GM23338 (cell line): Measurements from ENCODE around the gene STT3B. TPM values are rescaled to one million over a fixed set of nuclear protein-coding genes. Genes with fewer than 3 reads are reported as not detected.

ENCODE experiments used
- ATAC-seq: fragments of 200-7000 bp; cut with Tn5 transposase; 3 replicates; pipeline ENCODE4 v1.9.1; 2020
- DNase-seq: peaks from one replicate; pipeline ENCODE4 v3.0.0-alpha.2; 2015; ENCODE audit warnings: low spot score
- H2AFZ ChIP-seq: fragments of 200-600 bp; sonication (generic); 2 replicates; pipeline ENCODE4 v1.8.0; 2016; ENCODE audit warnings: antibody characterized with exemption, mild to moderate bottlenecking, moderate library complexity
- H3F3A ChIP-seq: fragments of 200-600 bp; sonication (generic); replicated peaks from 2 replicates; pipeline ENCODE4 v1.8.0; 2017; ENCODE audit warnings: antibody characterized with exemption, mixed run types, low read depth
- H3K27ac ChIP-seq: fragments of 200-600 bp; sonication (generic); 2 replicates; pipeline ENCODE4 v1.6.1; 2016; ENCODE audit warnings: low read depth
- H3K27me3 ChIP-seq: fragments of 200-600 bp; sonication (generic); 2 replicates; pipeline ENCODE4 v1.8.0; 2016; ENCODE audit warnings: mild to moderate bottlenecking, mixed run types, moderate library complexity; ENCODE audit not compliant: insufficient read depth
- H3K36me3 ChIP-seq: fragments of 200-600 bp; sonication (generic); 2 replicates; pipeline ENCODE4 v1.8.0; 2016; ENCODE audit warnings: mild to moderate bottlenecking; ENCODE audit not compliant: insufficient read depth
- H3K4me1 ChIP-seq: fragments of 200-600 bp; sonication (generic); 2 replicates; pipeline ENCODE4 v1.8.0; 2016; ENCODE audit warnings: mild to moderate bottlenecking, moderate library complexity; ENCODE audit not compliant: insufficient read depth
- H3K4me2 ChIP-seq: fragments of 200-600 bp; sonication (generic); 2 replicates; pipeline ENCODE4 v1.7.1; 2017; ENCODE audit warnings: mixed run types
- H3K4me3 ChIP-seq: fragments of 200-600 bp; sonication (generic); 2 replicates; pipeline ENCODE4 v1.6.1; 2016; ENCODE audit warnings: mixed run types
- H3K79me2 ChIP-seq: fragments of 200-600 bp; sonication (generic); replicated peaks from 2 replicates; pipeline ENCODE4 v1.8.0; 2017; ENCODE audit warnings: mild to moderate bottlenecking; ENCODE audit not compliant: insufficient read depth
- H3K9me2 ChIP-seq: fragments of 200-600 bp; sonication (generic); 2 replicates; pipeline ENCODE4 v1.8.0; 2017; ENCODE audit not compliant: insufficient read depth
- H4K20me1 ChIP-seq: fragments of 200-600 bp; sonication (generic); replicated peaks from 2 replicates; pipeline ENCODE4 v1.8.0; 2017; ENCODE audit warnings: mild to moderate bottlenecking; ENCODE audit not compliant: insufficient read depth
- H3K27ac Mint-ChIP-seq: 2 replicates; pipeline ENCODE4 v1.8.0; 2020; ENCODE audit warnings: inconsistent platforms, mild to moderate bottlenecking, moderate library complexity, mixed read lengths
- H3K27me3 Mint-ChIP-seq: 3 replicates; pipeline ENCODE4 v1.8.0; 2022; ENCODE audit warnings: low read depth, mild to moderate bottlenecking, moderate library complexity, mixed read lengths, inconsistent platforms; ENCODE audit not compliant: insufficient read depth, poor library complexity
- H3K36me3 Mint-ChIP-seq: 3 replicates; pipeline ENCODE4 v1.8.0; 2021; ENCODE audit warnings: low read depth, mild to moderate bottlenecking, inconsistent platforms, moderate library complexity, mixed read lengths
- H3K4me1 Mint-ChIP-seq: 3 replicates; pipeline ENCODE4 v1.8.0; 2020; ENCODE audit warnings: mild to moderate bottlenecking, inconsistent platforms, mixed read lengths
- H3K4me3 Mint-ChIP-seq: 3 replicates; pipeline ENCODE4 v1.8.0; 2021; ENCODE audit warnings: moderate library complexity, mild to moderate bottlenecking, inconsistent platforms, mixed read lengths
- H3K9me3 Mint-ChIP-seq: 3 replicates; pipeline ENCODE4 v1.8.0; 2020; ENCODE audit warnings: moderate library complexity, mild to moderate bottlenecking, inconsistent platforms, mixed read lengths
- EZH2phosphoT487 ChIP-seq: fragments of 200-600 bp; sonication (generic); IDR thresholded peaks from one replicate; pipeline ENCODE4 v1.8.1; 2018; ENCODE audit warnings: antibody characterized with exemption; ENCODE audit not compliant: unreplicated experiment
- POLR2AphosphoS5 ChIP-seq: IDR thresholded peaks from 2 replicates; pipeline ENCODE4 v1.6.1; 2016; ENCODE audit warnings: antibody characterized with exemption, low read depth
- ZNF114 ChIP-seq: fragments of 250-450 bp; sonication (Bioruptor Pico); IDR thresholded peaks from 2 replicates; pipeline ENCODE4 v1.5.0; 2020; ENCODE audit warnings: mild to moderate bottlenecking, moderate library complexity
- ZNF331 ChIP-seq: fragments of 250-450 bp; sonication (Bioruptor Pico); IDR thresholded peaks from 2 replicates; pipeline ENCODE4 v1.5.0; 2020; ENCODE audit warnings: low read depth, mild to moderate bottlenecking, moderate library complexity
- polyA plus RNA-seq: library from polyadenylated mRNA; unstranded; fragments of >200 nt; fragmentation: Nextera tagmentation; extraction: Ambion mirVana; gene quantifications from 2 replicates; pipeline ENCODE4 v1.2.1, GENCODE V29; 2016
- total RNA-seq: library from RNA; depleted of rRNA; stranded (reverse); fragments of >200 nt; shearing (Covaris generic); gene quantifications from 2 replicates; pipeline ENCODE4 v1.2.3, GENCODE V29; 2014
- TF ChIP-seq, protein P1 (sequence below): fragments of 250-450 bp; sonication (Bioruptor Pico); IDR thresholded peaks from 2 replicates; pipeline ENCODE4 v1.5.0; 2020; ENCODE audit warnings: mild to moderate bottlenecking, moderate library complexity
- TF ChIP-seq, protein P2 (sequence below), 2 experiments: fragments of 200-600 bp in 1 of 2; sonication (generic) in 1 of 2; conservative IDR thresholded peaks; 2 replicates each; pipeline versions ENCODE4 v1.5.1 to v1.6.1; 2016 to 2017; ENCODE audit warnings: antibody characterized with exemption in 2 of 2, low read depth in 2 of 2, mild to moderate bottlenecking in 2 of 2, moderate library complexity in 1 of 2
- TF ChIP-seq, protein P3 (sequence below): IDR thresholded peaks from one replicate; pipeline ENCODE4 v1.6.1; 2018; ENCODE audit warnings: antibody characterized with exemption; ENCODE audit not compliant: unreplicated experiment

Gene STT3B
- total and polyA plus RNA-seq, 2 experiments from 2014 or later = 44.1 to 167 TPM

DNA sequence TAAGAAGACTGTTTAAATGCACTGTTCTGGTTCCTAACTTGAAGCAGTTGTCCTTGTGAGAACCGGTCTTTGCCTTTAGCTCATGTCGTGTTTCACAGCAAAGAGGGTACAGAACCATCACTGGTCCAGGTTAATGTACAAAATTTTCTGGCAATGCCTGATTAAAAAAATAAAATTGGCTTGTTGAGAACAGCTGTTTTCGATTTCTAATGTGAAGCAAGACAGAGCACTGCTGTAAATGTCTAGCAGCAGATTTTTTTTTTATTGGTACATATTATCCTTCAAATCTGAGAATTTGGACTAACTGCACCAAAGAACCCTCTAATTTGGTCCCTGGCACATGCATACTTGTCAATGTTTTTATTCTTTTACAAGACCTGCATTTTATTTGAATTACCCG, 103.3 kb downstream of the STT3B start:
- Mint-ChIP-seq H3K36me3 (peaks cover 15% of the 10 kb centered on the region; the same call in 2 of the 3 replicates), H3K27ac (no peak overlapping the region), H3K4me3 (no peak overlapping the region), H3K4me1 (no peaks in the 10 kb centered on the region), H3K9me3 (no peaks in the 10 kb centered on the region), H3K27me3 (no peaks in the 10 kb centered on the region)
- Histone ChIP-seq H3K36me3 (no peaks in the 10 kb centered on the region), H3F3A (no peaks in the 10 kb centered on the region), H3K9me2 (no peaks in the 10 kb centered on the region), H3K4me1 (no peaks in the 10 kb centered on the region), H3K27me3 (no peaks in the 10 kb centered on the region), H3K27ac (no peak overlapping the region), H4K20me1 (no peaks in the 10 kb centered on the region), H2AFZ (no peak overlapping the region), H3K4me3 (no peak overlapping the region), H3K79me2 (no peaks in the 10 kb centered on the region), H3K4me2 (no peak overlapping the region)
- ATAC-seq (no peak), DNase-seq (no peak)
- TF ChIP-seq, protein P1, sequence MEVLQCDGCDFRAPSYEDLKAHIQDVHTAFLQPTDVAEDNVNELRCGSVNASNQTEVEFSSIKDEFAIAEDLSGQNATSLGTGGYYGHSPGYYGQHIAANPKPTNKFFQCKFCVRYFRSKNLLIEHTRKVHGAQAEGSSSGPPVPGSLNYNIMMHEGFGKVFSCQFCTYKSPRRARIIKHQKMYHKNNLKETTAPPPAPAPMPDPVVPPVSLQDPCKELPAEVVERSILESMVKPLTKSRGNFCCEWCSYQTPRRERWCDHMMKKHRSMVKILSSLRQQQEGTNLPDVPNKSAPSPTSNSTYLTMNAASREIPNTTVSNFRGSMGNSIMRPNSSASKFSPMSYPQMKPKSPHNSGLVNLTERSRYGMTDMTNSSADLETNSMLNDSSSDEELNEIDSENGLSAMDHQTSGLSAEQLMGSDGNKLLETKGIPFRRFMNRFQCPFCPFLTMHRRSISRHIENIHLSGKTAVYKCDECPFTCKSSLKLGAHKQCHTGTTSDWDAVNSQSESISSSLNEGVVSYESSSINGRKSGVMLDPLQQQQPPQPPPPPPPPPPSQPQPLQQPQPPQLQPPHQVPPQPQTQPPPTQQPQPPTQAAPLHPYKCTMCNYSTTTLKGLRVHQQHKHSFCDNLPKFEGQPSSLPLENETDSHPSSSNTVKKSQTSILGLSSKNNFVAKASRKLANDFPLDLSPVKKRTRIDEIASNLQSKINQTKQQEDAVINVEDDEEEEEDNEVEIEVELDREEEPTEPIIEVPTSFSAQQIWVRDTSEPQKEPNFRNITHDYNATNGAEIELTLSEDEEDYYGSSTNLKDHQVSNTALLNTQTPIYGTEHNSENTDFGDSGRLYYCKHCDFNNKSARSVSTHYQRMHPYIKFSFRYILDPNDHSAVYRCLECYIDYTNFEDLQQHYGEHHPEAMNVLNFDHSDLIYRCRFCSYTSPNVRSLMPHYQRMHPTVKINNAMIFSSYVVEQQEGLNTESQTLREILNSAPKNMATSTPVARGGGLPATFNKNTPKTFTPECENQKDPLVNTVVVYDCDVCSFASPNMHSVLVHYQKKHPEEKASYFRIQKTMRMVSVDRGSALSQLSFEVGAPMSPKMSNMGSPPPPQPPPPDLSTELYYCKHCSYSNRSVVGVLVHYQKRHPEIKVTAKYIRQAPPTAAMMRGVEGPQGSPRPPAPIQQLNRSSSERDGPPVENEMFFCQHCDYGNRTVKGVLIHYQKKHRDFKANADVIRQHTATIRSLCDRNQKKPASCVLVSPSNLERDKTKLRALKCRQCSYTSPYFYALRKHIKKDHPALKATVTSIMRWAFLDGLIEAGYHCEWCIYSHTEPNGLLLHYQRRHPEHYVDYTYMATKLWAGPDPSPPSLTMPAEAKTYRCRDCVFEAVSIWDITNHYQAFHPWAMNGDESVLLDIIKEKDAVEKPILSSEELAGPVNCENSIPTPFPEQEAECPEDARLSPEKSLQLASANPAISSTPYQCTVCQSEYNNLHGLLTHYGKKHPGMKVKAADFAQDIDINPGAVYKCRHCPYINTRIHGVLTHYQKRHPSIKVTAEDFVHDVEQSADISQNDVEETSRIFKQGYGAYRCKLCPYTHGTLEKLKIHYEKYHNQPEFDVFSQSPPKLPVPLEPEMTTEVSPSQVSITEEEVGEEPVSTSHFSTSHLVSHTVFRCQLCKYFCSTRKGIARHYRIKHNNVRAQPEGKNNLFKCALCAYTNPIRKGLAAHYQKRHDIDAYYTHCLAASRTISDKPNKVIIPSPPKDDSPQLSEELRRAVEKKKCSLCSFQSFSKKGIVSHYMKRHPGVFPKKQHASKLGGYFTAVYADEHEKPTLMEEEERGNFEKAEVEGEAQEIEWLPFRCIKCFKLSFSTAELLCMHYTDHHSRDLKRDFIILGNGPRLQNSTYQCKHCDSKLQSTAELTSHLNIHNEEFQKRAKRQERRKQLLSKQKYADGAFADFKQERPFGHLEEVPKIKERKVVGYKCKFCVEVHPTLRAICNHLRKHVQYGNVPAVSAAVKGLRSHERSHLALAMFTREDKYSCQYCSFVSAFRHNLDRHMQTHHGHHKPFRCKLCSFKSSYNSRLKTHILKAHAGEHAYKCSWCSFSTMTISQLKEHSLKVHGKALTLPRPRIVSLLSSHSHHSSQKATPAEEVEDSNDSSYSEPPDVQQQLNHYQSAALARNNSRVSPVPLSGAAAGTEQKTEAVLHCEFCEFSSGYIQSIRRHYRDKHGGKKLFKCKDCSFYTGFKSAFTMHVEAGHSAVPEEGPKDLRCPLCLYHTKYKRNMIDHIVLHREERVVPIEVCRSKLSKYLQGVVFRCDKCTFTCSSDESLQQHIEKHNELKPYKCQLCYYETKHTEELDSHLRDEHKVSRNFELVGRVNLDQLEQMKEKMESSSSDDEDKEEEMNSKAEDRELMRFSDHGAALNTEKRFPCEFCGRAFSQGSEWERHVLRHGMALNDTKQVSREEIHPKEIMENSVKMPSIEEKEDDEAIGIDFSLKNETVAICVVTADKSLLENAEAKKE = no peak
- no peak for TF ChIP-seq POLR2AphosphoS5
- TF ChIP-seq, protein P2, sequence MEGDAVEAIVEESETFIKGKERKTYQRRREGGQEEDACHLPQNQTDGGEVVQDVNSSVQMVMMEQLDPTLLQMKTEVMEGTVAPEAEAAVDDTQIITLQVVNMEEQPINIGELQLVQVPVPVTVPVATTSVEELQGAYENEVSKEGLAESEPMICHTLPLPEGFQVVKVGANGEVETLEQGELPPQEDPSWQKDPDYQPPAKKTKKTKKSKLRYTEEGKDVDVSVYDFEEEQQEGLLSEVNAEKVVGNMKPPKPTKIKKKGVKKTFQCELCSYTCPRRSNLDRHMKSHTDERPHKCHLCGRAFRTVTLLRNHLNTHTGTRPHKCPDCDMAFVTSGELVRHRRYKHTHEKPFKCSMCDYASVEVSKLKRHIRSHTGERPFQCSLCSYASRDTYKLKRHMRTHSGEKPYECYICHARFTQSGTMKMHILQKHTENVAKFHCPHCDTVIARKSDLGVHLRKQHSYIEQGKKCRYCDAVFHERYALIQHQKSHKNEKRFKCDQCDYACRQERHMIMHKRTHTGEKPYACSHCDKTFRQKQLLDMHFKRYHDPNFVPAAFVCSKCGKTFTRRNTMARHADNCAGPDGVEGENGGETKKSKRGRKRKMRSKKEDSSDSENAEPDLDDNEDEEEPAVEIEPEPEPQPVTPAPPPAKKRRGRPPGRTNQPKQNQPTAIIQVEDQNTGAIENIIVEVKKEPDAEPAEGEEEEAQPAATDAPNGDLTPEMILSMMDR (conservative IDR thresholded peaks at IDR 0.05; ENCODE audit: low read depth in 2 of 2) = no peak
- TF ChIP-seq EZH2phosphoT487 = no peak
- TF ChIP-seq ZNF331 (CRISPR knock-in tag) = no peak
- TF ChIP-seq ZNF114 (CRISPR knock-in tag) = no peak
- TF ChIP-seq, protein P3, sequence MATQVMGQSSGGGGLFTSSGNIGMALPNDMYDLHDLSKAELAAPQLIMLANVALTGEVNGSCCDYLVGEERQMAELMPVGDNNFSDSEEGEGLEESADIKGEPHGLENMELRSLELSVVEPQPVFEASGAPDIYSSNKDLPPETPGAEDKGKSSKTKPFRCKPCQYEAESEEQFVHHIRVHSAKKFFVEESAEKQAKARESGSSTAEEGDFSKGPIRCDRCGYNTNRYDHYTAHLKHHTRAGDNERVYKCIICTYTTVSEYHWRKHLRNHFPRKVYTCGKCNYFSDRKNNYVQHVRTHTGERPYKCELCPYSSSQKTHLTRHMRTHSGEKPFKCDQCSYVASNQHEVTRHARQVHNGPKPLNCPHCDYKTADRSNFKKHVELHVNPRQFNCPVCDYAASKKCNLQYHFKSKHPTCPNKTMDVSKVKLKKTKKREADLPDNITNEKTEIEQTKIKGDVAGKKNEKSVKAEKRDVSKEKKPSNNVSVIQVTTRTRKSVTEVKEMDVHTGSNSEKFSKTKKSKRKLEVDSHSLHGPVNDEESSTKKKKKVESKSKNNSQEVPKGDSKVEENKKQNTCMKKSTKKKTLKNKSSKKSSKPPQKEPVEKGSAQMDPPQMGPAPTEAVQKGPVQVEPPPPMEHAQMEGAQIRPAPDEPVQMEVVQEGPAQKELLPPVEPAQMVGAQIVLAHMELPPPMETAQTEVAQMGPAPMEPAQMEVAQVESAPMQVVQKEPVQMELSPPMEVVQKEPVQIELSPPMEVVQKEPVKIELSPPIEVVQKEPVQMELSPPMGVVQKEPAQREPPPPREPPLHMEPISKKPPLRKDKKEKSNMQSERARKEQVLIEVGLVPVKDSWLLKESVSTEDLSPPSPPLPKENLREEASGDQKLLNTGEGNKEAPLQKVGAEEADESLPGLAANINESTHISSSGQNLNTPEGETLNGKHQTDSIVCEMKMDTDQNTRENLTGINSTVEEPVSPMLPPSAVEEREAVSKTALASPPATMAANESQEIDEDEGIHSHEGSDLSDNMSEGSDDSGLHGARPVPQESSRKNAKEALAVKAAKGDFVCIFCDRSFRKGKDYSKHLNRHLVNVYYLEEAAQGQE = no peak
